Activated CD8-positive, alpha-beta memory T cell treated with anti-CD3 and anti-CD28 coated beads, Interleukin-2, amount 50 U/mL, for 24 hours (primary cell): ENCODE results near the gene TP53AIP1.

Source experiments
- DNase-seq: peaks from one replicate; pipeline ENCODE4 v3.0.0-alpha.2; 2020; ENCODE audit errors: extremely low read depth

Gene TP53AIP1

GRCh38 chr11:128942817-128943427 is at the start of gene TP53AIP1:
Gene TP53AIP1, minus strand, starts transcription at chr11:128942871. Its CDS starts 5,053 bp downstream, at chr11:128937818.
- no peak for DNase-seq

- no peak for DNase-seq
Observed at GRCh38 chr11:128988242-128988970, 45.7 kb upstream of the TP53AIP1 start.

GRCh38 chr11:128985880-128986279 is 43.2 kb upstream of the TP53AIP1 start:
- no peak for DNase-seq

- no peak for DNase-seq
Observed at GRCh38 chr11:128983023-128983422, 40.4 kb upstream of the TP53AIP1 start.

GRCh38 chr11:128981254-128981653 is 38.6 kb upstream of the TP53AIP1 start:
- DNase-seq, result no peak

- DNase-seq, result no peak
Observed at GRCh38 chr11:128970598-128971190, 28.0 kb upstream of the TP53AIP1 start.

- DNase-seq, result no peak
Observed at GRCh38 chr11:128968916-128969315, 26.2 kb upstream of the TP53AIP1 start.

- no peak for DNase-seq
Observed at GRCh38 chr11:128967578-128967977, 24.9 kb upstream of the TP53AIP1 start.

GRCh38 chr11:128965485-128965884 is 22.8 kb upstream of the TP53AIP1 start:
- no peak for DNase-seq

GRCh38 chr11:128964463-128964930 is 21.8 kb upstream of the TP53AIP1 start:
- DNase-seq, result no peak

- DNase-seq, result no peak
Observed at GRCh38 chr11:128963744-128964325, 21.2 kb upstream of the TP53AIP1 start.

GRCh38 chr11:128962896-128963295 is 20.2 kb upstream of the TP53AIP1 start:
- DNase-seq, result no peak

- DNase-seq, result no peak
Observed at GRCh38 chr11:128961645-128962044, 19.0 kb upstream of the TP53AIP1 start.

- DNase-seq, result no peak
Observed at GRCh38 chr11:128957202-128957482, 14.5 kb upstream of the TP53AIP1 start.

GRCh38 chr11:128956401-128957201 is 13.9 kb upstream of the TP53AIP1 start:
- DNase-seq, result no peak

GRCh38 chr11:128955636-128956035 is 13.0 kb upstream of the TP53AIP1 start:
- DNase-seq, result no peak

- DNase-seq, result no peak
Observed at GRCh38 chr11:128953151-128953550, 10.5 kb upstream of the TP53AIP1 start.

- no peak for DNase-seq
Observed at GRCh38 chr11:128949791-128950454, 7.3 kb upstream of the TP53AIP1 start.

GRCh38 chr11:128948583-128948982 is 5.9 kb upstream of the TP53AIP1 start:
- no peak for DNase-seq

- no peak for DNase-seq
Observed at GRCh38 chr11:128947773-128948172, 5.1 kb upstream of the TP53AIP1 start.

- DNase-seq, result no peak
Observed at GRCh38 chr11:128946648-128947047, 4.0 kb upstream of the TP53AIP1 start.
